Endometrial microvascular endothelial cells (primary cell): Measurements from ENCODE around the gene SERAC1. TPM values are rescaled to one million over a fixed set of nuclear protein-coding genes. Genes with fewer than 3 reads are reported as not detected.

ENCODE experiments used
- in situ Hi-C: cut with HindIII; loops from 2 replicates; pipeline ENCODE4 v1.10.0; 2017; ENCODE audit warnings: low sequenced_read_pairs, low pct_unique_long_range_greater_than_20kb; ENCODE audit errors: inconsistent ontology term
- total RNA-seq: library from RNA; depleted of rRNA; stranded (reverse); fragments of >200 nt; gene quantifications from one replicate; pipeline ENCODE4 v1.2.3, GENCODE V29; 2015; ENCODE audit errors: inconsistent ontology term

The SERAC1 gene
- total RNA-seq, 1 donor from 2014 or later, result 7.6 TPM

GRCh38 chr6:158149641-158150040 lies 18.4 kb downstream of the SERAC1 start:
- in situ Hi-C loops, result loop anchor here (10.0 kb wide), 1 partner anchor 165 kb away; the partner anchor contains the start of gene TULP4

GRCh38 chr6:158143700-158144099 lies 24.4 kb downstream of the SERAC1 start:
- in situ Hi-C loops, result no loop called here

GRCh38 chr6:158142789-158143188 lies 25.3 kb downstream of the SERAC1 start:
- in situ Hi-C loops, result no loop called here

GRCh38 chr6:158131926-158132325 lies 36.1 kb downstream of the SERAC1 start:
- in situ Hi-C loops, result no loop called here

GRCh38 chr6:158125271-158125670 lies 42.8 kb downstream of the SERAC1 start:
- in situ Hi-C loops, result no loop called here

- in situ Hi-C loops, result no loop called here
Measured at GRCh38 chr6:158124288-158124687, 43.8 kb downstream of the SERAC1 start.

- in situ Hi-C loops, result no loop called here
Measured at GRCh38 chr6:158122048-158122447, 46.0 kb downstream of the SERAC1 start.

GRCh38 chr6:158121335-158121734 lies 46.7 kb downstream of the SERAC1 start:
- in situ Hi-C loops, result no loop called here

- in situ Hi-C loops, result no loop called here
Measured at GRCh38 chr6:158118886-158119285, 49.2 kb downstream of the SERAC1 start.

GRCh38 chr6:158115508-158115907 lies 52.6 kb downstream of the SERAC1 start:
- in situ Hi-C loops, result no loop called here

- in situ Hi-C loops, result no loop called here
Measured at GRCh38 chr6:158115102-158115501, 53.0 kb downstream of the SERAC1 start.

GRCh38 chr6:158113802-158114201 lies 54.3 kb downstream of the SERAC1 start:
- in situ Hi-C loops, result no loop called here

GRCh38 chr6:158111987-158112386 lies 56.1 kb downstream of the SERAC1 start:
- in situ Hi-C loops, result no loop called here

- in situ Hi-C loops, result no loop called here
Measured at GRCh38 chr6:158110986-158111385, 57.1 kb downstream of the SERAC1 start.

- in situ Hi-C loops, result no loop called here
Measured at GRCh38 chr6:158109748-158110147, 58.3 kb downstream of the SERAC1 start.

GRCh38 chr6:158104696-158105095 lies 63.4 kb downstream of the SERAC1 start:
- in situ Hi-C loops, result no loop called here

GRCh38 chr6:158103228-158103627 lies 64.8 kb downstream of the SERAC1 start:
- in situ Hi-C loops, result no loop called here

GRCh38 chr6:158095671-158096070 lies 72.4 kb downstream of the SERAC1 start:
- in situ Hi-C loops, result no loop called here

GRCh38 chr6:158095031-158095430 lies 73.0 kb downstream of the SERAC1 start:
- in situ Hi-C loops, result no loop called here

GRCh38 chr6:158092806-158093205 lies 75.3 kb downstream of the SERAC1 start:
- in situ Hi-C loops, result no loop called here

GRCh38 chr6:158087224-158087867 lies 80.7 kb downstream of the SERAC1 start:
- in situ Hi-C loops, result no loop called here
